NCI-H2171 (cell line): ENCODE data around the gene AIG1.
A peak's percentile ranks its signal among the peaks of the same experiment; 100 is the strongest.
"Not testable (repeated sequence)": the region's sequence is repeated elsewhere in the genome, so short reads cannot be mapped to it uniquely, and the experiment has no call there.

ENCODE experiments used
- DNase-seq: peaks from one replicate; lab custom pipeline; 2025; lab: John Stamatoyannopoulos, UW

The AIG1 gene

DNA sequence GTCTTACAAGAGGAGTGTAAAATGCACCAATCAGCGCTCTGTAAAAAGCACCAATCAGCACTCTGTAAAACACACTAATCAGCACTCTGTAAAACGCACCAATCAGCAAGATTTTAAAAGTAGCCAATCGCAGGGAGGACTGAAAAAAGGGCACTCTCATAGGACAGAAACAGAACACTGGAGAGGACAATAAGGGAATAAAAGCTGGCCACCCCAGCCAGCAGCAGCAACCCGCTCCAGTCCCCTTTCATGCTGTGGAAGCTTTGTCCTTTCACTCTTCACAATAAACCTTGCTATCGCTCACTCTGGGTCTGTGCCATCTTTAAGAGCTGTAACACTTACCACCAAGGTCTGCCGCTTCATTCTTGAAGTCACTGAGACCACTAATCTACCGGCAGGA, 1.7 kb upstream of the AIG1 start:
- no peak for DNase-seq

DNA sequence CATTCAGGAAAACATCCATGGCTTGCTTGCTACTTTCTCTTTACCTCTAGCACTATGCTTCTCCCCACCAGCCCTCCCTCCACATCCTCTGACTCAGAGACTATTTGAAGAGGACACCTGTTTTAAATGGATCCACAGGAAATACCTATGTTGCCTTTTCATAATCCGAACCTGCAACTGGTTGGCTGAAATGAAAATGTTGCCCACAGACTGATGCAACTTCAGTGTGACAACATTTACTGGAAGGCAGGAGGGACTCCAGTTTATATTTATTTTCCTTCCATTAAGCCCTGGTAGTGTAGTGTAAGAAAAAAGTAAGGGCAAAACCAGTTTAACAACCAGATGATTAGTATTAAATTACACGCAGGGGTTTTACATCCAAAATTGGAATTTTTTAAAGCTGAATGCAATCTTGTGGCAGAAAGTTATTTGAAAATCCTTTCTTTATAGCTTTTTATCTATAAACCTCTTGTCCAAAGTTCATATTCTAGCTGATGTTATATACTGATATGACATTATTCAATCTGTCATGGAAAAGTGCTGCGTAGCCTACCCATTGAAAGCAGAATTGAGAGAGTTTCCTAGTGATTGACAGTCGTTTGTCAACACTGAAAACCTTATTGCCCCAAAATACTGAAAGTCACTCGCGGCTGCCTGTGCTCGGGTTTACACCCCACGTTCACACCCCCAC, 881 bp upstream of the AIG1 start:
- no peak for DNase-seq

DNA sequence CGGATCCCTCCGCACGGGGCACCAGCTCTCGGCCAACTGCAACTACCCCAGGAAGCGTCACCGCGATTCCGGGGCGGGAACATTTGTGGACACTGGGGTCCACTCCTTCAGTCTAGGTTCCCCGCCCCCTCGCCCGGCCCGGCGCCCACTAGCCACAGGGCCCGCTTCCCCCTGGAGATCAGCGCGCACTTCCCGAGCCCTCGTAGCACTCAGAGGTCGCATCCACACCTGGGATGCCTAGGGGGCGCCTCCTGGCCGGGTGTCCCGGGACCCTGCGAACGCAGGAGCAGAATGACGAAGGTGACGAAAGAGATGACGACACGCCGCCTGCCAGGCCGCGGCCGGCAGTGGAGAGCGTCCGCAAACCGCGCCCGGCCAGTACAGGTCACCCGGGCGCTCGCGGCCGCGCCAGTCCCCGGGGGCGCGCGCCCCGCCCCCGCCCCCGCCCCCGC, 309 bp upstream of the AIG1 start:
- peak; percentile 61 for DNase-seq

DNA sequence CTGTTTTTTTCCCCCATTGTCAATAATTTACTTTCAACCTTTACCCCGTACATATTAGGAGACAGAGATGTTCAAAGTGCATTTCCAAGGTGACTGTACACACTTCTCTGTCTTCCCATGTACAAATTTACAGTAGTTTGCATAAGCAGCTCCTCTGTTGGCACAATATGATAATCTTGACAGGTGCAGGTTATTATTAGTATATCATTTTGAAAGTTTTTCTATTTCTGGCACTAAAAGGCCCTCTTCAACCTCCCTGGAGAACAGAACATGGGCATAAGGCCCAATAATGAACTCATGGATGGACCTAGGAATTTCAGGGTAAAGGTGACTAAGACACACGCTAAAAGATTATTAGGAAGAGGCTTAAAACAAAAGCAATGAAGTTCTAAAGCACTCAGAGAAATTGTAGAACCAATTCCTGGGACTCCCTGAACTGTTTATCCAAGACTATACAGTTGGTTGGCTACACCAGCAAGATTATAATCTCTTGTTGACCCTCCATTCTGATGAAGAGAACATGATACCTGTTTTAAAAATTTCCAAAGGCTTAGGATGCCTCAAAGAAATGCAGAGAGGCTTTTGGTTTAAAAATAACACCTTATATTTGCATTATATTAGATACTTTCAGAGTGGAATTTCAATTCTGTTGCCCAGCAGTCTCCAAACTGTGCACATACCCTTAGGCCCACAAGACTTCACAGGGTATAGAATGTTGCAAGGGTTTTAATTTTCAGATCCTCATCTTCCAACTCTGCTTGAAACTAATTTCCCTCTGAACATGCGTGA, 1.1 kb downstream of the AIG1 start:
- DNase-seq = no peak

DNA sequence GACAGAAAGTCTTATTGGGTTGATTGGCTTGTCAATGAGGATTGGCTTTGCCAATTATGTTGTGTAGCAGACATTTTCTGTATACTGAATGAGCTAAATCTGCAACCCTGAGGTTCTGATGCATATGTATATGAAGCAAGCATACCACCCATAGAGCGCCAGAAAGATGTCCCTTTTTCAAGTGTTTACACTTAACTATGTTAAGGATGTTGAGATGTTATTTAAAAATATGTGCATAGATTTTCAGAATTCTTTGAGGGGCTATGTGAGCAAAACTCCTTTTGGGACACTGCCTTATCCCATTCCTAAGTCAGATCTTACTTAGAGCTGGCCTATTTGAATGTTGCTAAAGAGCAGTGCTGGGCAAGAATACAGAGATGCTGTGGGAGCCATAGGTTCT, 1.9 kb downstream of the AIG1 start:
- DNase-seq = no peak

DNA sequence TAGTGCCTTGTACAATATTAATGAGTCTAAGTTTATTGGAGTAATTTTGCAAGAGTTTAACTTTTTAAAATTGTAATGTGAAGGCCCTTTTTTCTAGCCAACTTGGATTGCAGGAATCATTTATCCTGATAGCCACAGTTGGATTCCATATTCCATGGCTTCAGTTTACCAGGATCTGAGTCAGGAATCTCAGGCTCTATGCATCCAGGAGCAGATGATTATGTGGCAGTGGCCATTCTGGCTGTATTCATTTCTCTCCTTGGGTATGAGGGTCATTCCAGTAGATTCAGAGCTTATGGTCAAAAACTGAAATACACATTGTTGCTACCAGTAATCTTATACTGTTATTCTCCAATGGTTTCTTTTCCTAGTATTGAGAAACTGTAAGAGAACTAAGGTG, 2.9 kb downstream of the AIG1 start:
- no peak for DNase-seq

DNA sequence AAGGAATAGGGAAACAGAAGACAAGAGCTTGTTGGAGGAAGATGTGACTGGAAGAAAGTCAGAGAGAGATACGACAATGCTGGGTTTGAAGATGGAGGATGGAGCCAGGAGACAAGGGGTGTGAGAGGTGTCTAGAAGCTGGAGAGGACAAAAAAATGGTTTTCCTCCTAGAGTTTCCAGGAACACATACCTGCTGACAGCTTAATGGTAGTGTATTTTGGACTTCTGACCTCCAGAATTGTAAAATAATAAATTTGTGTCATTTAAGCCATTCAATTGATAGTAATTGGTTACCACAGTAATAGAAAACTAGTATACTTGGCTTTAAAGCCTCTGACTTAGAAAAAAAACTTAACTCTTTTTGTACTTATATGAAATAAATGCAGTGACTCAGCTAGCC, 3.6 kb downstream of the AIG1 start:
- no peak for DNase-seq

DNA sequence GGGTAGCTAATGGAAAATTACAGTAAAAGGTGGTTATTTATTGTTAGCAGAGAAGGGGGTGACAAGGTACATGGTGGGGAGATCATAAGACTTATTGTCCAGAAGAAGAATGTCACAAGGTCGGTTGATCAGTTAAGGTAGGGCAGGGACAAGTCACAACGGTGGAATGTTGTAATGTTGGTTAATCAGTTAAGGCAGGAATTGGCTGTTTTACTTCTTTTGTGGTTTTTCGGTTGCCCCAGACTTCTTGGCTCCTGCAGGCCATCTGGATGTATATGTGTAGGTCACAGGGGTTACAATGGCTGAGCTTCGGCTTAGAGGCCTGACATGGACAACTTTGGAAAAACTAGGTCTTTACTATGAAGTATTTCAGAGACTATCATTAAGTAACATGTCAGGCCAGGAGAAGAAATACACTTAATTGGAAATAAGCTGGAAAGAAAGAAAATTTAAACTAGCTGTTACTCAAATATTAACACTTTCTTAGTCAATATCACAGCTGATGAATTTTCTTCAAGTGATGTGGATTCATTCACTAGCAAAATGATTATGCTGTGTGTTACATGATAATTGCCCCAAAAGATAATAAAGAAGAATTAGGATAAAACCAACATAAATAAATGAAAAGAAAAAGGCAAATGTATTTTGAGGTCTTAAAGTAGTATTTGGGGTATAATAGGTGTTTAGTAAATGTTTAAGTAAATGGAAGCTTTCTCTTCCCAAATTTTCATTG, 4.4 kb downstream of the AIG1 start:
- no peak for DNase-seq

DNA sequence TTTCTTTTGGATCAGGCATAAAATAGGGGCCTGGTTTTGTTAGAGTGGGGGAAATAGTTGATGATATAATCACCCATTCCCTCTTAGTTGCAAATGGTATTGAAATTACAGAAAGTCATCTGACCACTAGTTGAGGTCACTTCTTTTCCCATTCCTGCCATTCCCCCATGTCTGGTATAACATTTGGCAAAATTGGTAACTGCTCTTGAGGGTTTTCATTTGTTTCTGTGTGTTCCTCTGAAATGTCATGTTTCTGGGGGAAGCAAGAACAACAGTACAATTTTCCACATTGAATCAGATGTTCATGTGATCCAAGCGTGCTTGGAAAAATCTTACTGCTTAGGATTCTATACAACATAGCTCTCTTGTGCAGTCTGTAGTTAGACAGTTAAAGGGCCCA, 7.3 kb downstream of the AIG1 start:
- no peak for DNase-seq

DNA sequence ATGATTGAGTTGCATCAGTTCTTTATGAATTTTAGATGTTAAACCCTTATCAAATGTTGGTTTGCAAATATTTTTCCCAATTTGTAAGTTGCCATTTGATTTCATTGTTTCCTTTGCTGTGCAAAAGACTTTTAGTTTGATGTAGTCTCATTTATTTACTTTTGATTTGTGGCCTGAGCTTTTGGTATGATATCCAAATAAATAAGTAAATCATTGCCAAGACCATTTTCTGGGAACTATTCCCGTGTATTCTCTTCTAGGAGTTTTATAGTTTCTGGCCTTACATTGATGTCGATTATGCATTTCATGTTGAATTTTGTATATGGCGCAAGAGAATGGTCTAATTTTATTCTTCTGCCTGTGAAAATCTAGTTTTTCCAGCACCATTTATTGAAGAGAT, 13.4 kb downstream of the AIG1 start:
- no peak for DNase-seq

DNA sequence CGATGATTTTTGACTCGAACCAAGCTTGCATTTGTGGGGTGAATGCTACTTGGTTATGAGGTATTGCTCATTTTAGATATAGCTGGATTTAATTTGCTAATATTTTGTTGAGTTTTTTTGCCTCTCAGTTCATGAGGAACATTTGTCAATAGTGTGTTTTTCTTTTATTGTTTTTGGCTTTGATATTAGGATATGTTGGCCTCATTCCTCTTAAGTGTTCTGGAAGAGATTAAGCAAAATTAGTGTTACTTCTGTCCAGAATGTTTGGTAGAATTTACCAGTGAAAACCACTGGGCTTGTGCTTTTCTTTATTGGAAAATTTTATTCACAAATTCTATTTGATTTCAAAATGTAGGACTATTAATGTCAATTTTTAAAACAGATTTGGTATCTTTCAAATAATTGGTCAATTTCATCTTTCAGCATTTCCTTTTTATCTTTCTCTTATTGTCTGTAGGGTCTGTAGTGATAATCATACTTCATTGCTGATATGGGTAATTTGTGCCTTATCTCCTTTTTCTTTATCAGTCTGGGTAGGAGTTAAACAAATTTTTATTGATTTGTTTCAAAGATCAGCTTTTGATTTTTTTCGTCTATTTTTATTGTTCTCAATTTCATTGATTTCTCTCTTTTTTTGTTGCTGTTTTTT, 14.1 kb downstream of the AIG1 start:
- no peak for DNase-seq

DNA sequence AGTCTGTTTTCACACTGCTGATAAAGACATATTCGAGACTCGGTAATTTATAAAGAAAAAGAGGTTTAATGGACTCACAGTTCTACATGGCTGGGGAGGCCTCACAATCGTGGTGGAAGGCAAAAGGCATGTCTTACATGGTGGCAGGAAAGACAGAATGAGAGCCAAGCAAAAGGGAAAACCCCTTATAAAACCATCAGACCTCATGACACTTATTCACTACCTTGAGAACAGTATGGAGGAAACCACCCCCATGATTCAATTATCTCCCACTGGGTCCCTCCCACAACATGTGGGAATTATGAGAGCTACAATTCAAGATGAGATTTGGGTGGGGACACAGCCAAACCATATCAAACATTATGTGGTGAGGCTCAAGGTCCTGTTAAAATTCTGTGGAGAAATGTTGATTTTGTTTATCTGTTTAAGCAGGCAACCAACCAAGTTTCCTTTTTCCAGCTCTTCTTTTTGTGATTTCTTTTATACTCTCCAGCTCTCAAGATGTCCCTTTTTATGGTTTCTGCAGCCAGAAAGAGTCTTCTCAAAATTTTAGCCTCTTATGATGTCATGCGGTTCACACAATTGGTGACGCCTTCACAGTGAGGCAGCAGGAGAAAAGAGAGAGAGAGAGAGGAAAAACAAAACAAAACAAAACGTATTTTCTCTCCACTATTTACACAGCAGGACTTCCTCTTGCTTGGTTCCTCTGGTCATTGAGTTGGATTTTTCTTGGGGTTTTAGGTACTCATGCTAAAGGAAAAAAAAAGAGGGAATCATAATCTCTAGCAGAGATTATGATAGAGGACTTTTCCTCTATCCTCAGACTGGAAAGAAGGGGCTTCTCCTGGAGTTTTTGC, 18.0 kb downstream of the AIG1 start:
- no peak for DNase-seq

DNA sequence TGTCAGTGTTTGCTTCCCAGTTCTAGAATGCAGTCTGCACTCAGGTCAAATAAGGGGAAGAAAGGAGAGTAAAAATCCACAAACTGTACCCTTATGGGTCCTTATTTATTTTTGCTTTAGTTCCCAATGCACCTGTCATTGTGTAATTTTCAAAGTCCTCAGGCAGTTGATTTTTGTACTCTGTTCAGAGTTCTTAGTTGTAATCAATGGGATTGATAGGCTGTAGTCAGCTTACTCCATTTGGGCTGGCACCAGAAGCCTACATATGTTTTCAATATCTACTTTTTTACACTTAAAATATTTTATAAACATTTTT, 18.6 kb downstream of the AIG1 start:
- DNase-seq = no peak

DNA sequence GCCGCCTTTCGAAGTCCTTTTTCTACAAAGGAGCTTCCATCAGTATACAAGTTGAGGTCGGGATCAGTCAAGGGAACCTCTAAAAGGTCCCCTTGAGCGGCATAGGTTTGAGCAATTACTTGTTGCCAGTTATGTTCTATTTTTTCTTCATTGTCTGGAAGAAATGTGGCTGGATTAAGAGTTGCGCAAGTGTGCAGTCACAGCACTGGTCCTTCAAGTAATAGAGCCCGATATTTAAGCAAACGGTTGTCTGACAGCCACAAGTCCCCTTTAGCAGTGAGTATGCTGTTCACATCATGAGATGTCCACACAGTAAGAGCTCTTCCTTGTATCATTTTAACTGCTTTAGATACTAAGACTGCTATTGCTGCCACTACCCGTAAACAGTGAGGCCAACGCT, 21.6 kb downstream of the AIG1 start:
- DNase-seq = not testable (repeated sequence)

DNA sequence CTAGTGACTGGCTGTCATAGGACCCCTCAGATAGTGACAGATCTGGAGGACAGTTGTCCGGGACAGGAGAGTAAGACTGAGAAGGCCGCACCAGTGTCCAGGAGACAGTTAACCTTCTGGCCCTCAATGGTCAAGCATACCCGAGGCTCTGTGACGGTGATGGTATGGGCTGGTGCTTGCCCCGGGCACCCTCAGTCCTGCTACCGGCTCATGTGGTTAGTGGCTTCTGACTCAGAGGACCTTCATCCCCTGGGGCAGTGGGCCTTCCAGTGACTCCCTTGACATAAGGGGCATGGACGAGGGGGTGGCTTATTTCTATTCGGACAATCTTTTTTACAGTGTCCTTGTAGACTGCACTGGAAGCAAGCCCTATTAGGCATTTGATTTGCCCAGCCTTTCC, 23.3 kb downstream of the AIG1 start:
- DNase-seq = not testable (repeated sequence)

DNA sequence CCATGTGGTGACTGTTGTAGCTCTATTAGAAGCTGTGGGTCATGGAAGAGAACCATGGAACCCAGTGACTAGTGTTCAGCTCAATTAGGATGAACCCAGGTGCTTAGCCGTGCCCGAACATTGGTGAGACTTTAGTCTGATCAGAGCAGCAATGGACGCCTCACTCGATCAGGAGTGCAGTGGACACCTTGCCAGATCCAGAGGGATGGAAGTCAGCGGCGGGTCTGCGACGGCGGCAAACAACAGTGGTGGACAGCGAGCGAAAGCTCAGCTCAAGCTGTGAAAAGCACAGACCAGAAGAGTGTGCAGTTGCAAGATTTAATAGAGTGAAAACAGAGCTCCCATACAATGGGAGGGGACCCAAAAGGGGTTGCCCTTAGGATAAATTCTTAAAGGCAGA, 26.6 kb downstream of the AIG1 start:
- not testable (repeated sequence) for DNase-seq

DNA sequence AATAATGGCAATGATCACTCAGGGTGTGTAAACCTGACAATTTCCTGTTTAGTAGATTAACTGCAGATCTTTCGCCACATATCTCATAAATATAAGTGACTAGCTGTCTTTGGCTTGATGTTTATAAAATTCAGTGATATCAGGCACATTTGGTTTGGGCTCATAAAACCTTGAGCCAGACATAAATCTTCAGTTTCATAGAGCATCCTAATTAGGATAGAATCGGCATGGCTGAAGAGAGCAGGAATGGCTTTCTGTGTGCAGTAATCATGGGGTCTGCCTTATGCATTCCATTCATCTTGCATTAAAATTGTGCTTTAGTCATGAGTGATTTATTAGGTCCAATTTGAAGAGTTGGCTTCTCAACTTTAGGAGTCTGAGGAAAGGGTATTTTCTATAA, 27.2 kb downstream of the AIG1 start:
- DNase-seq = no peak

DNA sequence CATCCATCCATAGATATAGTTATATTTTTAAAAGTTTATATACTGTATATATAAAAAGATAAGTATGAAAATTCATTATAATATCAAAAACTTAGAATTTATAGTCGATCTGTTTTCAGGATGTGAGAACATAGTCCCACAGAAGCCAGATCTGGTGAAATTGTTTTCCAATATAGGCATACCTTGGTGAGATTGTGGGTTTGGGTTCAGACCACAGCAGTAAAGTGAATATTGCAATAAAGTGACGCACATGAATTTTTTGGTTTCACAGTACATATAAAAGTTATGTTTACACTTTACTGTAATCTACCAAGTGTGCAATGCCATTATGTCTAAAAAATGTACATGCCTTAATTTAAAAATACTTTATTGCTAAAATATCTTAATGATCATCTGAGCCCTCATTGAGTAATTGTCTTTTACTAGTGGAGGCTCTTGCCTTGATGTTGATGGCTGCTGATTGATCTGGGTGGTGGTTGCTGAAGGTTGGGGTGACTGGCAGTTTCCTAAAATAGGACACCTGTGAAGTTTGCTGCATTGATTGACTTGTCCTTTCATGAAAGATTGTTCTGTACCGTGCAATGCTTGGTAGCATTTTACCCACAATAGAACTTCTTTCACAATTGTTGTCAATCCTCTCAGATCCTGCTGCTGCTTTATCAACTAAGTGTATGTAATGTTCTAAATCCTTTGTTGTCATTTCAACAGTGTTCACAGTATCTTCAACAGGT, 29.8 kb downstream of the AIG1 start:
- DNase-seq = no peak

DNA sequence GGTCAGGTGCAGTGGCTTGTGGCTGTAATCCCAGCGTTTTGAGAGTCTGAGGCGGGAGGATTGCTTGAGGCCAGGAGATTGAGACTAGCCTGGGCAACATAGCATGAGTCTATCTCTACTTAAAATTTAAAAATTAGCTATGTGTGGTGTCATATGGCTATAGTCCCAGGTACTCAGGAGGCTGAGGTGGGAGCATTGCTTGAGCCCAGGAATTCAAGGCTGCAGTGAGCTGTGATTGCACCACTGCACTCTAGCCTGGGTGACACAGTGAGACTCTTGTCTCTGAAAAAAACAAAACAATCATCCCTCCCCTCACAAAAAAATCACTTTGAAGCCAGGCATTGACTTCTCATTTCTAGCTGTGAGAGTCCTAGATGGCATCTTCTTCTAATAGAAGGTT, 32.1 kb downstream of the AIG1 start:
- DNase-seq = no peak

DNA sequence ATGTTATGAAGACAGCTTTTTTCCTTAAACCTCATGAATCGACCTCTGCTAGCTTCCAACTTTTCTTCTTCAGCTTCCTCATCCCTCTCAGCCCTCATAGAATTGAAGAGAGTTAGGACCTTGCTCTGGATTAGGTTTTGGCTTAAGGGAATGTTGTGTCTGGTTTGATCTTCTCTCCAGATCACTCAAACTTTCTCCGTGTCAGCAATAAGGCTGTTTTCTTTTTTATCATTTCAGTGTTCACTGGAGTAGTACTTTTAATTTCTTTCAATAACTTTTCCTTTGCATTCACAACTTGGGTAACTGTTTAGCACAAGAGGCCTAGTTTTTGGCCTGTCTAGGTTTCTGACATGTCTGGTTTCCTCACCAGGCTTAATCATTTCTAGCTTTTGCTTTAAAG, 32.6 kb downstream of the AIG1 start:
- DNase-seq = no peak

DNA sequence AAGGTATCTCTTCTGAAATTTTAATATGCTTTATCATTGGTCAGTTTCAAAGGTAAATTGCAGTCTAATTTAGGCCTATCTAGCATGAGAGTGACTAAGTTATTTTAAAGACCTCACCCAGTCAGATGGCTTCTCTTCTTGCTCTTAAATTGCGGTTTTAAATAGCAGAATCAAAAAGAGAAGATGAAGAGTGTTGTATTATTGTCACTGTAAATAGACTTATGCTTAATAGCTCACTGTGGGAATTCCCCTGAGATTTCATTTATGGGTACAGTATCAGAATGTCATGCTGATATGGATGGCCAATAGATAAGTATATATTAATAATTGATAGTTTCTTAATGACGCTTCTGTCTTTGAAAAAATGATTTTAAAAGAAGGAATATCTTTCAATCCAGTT, 35.7 kb downstream of the AIG1 start:
- DNase-seq = no peak
